Activated T-cell treated with anti-CD3 and anti-CD28 coated beads for 1 hour (primary cell): ENCODE measurements around the gene HBM.
"Not testable (repeated sequence)": the region's sequence is repeated elsewhere in the genome, so short reads cannot be mapped to it uniquely, and the experiment has no call there.

Source experiments
- DNase-seq: peaks from one replicate; pipeline ENCODE4 v3.0.0-alpha.2; 2020; ENCODE audit warnings: low read depth

HBM gene

DNA sequence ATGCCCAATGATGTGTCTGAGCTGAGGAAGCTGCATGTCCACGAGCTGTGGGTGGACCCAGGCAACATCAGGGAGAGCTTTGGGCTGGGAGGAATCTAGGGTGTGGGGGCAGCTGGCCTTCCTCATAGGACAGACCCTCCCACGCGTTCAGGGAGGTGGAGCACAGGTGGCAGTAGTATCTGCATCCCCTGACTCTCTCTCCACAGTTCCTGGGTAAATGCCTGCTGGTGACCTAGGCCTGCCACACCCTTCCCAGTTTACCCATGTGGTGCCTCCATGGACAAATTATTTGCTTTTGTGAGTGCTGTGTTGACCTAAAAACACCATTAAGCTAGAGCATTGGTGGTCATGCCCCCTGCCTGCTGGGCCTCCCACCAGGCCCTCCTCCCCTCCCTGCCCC is 3.2 kb downstream of the HBM start:
- no peak for DNase-seq

DNA sequence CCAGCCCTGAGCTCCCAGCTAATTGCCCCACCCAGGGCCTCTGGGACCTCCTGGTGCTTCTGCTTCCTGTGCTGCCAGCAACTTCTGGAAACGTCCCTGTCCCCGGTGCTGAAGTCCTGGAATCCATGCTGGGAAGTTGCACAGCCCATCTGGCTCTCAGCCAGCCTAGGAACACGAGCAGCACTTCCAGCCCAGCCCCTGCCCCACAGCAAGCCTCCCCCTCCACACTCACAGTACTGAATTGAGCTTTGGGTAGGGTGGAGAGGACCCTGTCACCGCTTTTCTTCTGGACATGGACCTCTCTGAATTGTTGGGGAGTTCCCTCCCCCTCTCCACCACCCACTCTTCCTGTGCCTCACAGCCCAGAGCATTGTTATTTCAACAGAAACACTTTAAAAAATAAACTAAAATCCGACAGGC is 4.3 kb downstream of the HBM start:
- not testable (repeated sequence) for DNase-seq

DNA sequence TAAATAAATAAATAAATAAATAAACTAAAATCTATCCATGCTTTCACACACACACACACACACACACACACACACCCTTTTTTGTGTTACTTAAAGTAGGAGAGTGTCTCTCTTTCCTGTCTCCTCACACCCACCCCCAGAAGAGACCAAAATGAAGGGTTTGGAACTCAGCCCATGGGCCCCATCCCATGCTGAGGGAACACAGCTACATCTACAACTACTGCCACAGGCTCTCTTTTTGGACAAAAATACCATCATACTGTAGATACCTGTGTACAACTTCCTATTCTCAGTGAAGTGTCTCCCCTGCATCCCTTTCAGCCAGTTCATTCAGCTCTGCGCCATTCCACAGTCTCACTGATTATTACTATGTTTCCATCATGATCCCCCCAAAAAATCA is 5.0 kb downstream of the HBM start:
- no peak for DNase-seq

DNA sequence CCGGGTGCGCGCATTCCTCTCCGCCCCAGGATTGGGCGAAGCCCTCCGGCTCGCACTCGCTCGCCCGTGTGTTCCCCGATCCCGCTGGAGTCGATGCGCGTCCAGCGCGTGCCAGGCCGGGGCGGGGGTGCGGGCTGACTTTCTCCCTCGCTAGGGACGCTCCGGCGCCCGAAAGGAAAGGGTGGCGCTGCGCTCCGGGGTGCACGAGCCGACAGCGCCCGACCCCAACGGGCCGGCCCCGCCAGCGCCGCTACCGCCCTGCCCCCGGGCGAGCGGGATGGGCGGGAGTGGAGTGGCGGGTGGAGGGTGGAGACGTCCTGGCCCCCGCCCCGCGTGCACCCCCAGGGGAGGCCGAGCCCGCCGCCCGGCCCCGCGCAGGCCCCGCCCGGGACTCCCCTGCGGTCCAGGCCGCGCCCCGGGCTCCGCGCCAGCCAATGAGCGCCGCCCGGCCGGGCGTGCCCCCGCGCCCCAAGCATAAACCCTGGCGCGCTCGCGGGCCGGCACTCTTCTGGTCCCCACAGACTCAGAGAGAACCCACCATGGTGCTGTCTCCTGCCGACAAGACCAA is 6.7 kb downstream of the HBM start, which contains the start of gene HBA2:
Gene HBA2 (plus strand): TSS at position 503 of the 568 bp plus-strand sequence. CDS start 37 bp downstream, at position 540.
- not testable (repeated sequence) for DNase-seq

DNA sequence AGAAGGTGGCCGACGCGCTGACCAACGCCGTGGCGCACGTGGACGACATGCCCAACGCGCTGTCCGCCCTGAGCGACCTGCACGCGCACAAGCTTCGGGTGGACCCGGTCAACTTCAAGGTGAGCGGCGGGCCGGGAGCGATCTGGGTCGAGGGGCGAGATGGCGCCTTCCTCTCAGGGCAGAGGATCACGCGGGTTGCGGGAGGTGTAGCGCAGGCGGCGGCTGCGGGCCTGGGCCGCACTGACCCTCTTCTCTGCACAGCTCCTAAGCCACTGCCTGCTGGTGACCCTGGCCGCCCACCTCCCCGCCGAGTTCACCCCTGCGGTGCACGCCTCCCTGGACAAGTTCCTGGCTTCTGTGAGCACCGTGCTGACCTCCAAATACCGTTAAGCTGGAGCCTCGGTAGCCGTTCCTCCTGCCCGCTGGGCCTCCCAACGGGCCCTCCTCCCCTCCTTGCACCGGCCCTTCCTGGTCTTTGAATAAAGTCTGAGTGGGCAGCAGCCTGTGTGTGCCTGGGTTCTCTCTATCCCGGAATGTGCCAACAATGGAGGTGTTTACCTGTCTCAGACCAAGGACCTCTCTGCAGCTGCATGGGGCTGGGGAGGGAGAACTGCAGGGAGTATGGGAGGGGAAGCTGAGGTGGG is 7.6 kb downstream of the HBM start:
- not testable (repeated sequence) for DNase-seq

DNA sequence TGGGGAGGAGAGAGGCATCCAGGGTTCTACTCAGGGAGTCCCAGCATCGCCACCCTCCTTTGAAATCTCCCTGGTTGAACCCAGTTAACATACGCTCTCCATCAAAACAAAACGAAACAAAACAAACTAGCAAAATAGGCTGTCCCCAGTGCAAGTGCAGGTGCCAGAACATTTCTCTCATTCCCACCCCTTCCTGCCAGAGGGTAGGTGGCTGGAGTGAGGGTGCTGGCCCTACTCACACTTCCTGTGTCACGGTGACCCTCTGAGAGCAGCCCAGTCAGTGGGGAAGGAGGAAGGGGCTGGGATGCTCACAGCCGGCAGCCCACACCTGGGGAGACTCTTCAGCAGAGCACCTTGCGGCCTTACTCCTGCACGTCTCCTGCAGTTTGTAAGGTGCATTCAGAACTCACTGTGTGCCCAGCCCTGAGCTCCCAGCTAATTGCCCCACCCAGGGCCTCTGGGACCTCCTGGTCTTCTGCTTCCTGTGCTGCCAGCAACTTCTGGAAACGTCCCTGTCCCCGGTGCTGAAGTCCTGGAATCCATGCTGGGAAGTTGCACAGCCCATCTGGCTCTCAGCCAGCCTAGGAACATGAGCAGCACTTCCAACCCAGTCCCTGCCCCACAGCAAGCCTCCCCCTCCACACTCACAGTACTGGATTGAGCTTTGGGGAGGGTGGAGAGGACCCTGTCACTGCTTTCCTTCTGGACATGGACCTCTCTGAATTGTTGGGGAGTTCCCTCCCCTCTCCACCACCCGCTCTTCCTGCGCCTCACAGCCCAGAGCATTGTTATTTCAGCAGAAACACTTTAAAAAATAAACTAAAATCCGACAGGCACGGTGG is 8.4 kb downstream of the HBM start:
- not testable (repeated sequence) for DNase-seq

DNA sequence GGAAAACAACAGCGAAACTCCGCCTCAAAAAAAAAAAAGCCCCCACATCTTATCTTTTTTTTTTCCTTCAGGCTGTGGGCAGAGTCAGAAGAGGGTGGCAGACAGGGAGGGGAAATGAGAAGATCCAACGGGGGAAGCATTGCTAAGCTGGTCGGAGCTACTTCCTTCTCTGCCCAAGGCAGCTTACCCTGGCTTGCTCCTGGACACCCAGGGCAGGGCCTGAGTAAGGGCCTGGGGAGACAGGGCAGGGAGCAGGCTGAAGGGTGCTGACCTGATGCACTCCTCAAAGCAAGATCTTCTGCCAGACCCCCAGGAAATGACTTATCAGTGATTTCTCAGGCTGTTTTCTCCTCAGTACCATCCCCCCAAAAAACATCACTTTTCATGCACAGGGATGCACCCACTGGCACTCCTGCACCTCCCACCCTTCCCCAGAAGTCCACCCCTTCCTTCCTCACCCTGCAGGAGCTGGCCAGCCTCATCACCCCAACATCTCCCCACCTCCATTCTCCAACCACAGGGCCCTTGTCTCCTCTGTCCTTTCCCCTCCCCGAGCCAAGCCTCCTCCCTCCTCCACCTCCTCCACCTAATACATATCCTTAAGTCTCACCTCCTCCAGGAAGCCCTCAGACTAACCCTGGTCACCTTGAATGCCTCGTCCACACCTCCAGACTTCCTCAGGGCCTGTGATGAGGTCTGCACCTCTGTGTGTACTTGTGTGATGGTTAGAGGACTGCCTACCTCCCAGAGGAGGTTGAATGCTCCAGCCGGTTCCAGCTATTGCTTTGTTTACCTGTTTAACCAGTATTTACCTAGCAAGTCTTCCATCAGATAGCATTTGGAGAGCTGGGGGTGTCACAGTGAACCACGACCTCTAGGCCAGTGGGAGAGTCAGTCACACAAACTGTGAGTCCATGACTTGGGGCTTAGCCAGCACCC is 9.5 kb downstream of the HBM start:
- no peak for DNase-seq

DNA sequence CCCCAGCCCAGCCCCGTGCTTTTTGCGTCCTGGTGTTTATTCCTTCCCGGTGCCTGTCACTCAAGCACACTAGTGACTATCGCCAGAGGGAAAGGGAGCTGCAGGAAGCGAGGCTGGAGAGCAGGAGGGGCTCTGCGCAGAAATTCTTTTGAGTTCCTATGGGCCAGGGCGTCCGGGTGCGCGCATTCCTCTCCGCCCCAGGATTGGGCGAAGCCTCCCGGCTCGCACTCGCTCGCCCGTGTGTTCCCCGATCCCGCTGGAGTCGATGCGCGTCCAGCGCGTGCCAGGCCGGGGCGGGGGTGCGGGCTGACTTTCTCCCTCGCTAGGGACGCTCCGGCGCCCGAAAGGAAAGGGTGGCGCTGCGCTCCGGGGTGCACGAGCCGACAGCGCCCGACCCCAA is 10.2 kb downstream of the HBM start:
- not testable (repeated sequence) for DNase-seq

DNA sequence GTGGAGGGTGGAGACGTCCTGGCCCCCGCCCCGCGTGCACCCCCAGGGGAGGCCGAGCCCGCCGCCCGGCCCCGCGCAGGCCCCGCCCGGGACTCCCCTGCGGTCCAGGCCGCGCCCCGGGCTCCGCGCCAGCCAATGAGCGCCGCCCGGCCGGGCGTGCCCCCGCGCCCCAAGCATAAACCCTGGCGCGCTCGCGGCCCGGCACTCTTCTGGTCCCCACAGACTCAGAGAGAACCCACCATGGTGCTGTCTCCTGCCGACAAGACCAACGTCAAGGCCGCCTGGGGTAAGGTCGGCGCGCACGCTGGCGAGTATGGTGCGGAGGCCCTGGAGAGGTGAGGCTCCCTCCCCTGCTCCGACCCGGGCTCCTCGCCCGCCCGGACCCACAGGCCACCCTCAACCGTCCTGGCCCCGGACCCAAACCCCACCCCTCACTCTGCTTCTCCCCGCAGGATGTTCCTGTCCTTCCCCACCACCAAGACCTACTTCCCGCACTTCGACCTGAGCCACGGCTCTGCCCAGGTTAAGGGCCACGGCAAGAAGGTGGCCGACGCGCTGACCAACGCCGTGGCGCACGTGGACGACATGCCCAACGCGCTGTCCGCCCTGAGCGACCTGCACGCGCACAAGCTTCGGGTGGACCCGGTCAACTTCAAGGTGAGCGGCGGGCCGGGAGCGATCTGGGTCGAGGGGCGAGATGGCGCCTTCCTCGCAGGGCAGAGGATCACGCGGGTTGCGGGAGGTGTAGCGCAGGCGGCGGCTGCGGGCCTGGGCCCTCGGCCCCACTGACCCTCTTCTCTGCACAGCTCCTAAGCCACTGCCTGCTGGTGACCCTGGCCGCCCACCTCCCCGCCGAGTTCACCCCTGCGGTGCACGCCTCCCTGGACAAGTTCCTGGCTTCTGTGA is 11.0 kb downstream of the HBM start, which contains the start of gene HBA1:
Gene HBA1 (plus strand): TSS at position 204 of the 906 bp plus-strand sequence. CDS start 37 bp downstream, at position 241.
- not testable (repeated sequence) for DNase-seq

DNA sequence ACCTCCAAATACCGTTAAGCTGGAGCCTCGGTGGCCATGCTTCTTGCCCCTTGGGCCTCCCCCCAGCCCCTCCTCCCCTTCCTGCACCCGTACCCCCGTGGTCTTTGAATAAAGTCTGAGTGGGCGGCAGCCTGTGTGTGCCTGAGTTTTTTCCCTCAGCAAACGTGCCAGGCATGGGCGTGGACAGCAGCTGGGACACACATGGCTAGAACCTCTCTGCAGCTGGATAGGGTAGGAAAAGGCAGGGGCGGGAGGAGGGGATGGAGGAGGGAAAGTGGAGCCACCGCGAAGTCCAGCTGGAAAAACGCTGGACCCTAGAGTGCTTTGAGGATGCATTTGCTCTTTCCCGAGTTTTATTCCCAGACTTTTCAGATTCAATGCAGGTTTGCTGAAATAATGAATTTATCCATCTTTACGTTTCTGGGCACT is 11.6 kb downstream of the HBM start:
- DNase-seq: no peak

DNA sequence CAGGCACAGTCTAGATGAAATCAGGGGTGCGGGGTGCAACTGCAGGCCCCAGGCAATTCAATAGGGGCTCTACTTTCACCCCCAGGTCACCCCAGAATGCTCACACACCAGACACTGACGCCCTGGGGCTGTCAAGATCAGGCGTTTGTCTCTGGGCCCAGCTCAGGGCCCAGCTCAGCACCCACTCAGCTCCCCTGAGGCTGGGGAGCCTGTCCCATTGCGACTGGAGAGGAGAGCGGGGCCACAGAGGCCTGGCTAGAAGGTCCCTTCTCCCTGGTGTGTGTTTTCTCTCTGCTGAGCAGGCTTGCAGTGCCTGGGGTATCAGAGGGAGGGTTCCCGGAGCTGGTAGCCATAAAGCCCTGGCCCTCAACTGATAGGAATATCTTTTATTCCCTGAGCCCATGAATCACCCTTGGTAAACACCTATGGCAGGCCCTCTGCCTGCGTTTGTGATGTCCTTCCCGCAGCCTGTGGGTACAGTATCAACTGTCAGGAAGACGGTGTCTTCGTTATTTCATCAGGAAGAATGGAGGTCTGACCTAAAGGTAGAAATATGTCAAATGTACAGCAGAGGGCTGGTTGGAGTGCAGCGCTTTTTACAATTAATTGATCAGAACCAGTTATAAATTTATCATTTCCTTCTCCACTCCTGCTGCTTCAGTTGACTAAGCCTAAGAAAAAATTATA is 12.3 kb downstream of the HBM start:
- no peak for DNase-seq

DNA sequence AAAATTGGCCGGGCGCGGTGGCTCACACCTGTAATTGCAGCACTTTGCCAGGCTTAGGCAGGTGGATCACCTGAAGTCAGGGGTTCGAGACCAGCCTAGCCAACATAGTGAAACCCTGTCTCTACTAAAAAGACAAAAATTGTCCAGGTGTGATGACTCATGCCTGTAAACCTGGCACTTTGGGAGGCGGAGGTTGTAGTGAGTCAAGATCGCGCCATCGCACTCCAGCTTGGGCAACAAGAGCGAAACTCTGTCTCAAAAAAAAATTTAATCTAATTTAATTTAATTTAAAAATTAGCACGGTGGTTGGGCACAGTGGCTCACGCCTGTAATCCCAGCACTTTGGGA is 12.9 kb downstream of the HBM start:
- no peak for DNase-seq

DNA sequence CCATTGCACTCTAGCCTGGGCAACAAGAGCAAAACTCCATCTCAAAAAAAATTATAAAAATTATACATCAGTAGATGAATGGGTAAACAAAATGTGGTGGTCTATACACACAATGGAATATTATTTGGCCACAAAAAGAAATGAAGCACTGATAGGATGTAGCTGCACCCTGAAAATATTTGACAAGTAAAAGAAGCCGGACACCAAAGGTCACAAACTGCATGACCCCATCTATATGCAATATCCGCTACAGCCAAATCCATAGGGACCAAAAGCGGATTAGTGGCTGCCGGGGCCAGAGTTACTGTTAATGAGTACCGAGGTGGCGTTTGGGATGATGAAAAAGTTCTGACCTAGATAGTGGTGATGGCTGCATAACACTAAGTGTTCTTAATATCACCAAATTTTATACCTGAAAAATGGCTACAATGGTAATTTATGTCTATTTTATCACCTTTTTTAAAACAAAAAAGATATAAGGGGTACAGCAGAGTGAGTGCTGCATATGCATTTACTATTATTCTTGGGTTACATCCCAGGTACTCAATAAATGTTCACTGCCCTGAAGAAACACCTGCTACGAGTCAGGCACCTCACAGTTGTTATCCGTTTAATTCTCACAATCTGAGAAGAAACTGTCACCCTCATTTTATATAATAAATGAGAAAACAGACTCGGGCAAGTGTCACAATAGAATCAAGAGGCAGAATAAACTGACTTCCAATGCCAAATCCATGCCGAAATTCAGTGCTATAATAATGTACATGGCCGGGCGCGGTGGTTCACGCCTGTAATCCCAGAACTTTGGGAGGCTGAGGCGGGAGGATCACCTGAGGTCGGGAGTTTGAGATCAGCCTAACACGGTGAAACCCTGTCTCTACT is 13.7 kb downstream of the HBM start:
- no peak for DNase-seq

DNA sequence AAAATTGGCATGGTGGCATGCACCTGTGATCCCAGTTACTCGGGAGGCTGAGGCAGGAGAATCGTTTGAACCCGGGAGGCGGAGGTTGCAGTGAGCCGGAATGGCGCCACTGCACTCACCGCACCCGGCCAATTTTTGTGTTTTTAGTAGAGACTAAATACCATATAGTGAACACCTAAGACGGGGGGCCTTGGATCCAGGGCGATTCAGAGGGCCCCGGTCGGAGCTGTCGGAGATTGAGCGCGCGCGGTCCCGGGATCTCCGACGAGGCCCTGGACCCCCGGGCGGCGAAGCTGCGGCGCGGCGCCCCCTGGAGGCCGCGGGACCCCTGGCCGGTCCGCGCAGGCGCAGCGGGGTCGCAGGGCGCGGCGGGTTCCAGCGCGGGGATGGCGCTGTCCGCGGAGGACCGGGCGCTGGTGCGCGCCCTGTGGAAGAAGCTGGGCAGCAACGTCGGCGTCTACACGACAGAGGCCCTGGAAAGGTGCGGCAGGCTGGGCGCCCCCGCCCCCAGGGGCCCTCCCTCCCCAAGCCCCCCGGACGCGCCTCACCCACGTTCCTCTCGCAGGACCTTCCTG is 14.4 kb downstream of the HBM start, which contains the start of gene HBQ1:
Gene HBQ1 (plus strand): TSS at position 359 of the 575 bp plus-strand sequence. CDS start 28 bp downstream, at position 387.
- DNase-seq: peak; percentile 22

DNA sequence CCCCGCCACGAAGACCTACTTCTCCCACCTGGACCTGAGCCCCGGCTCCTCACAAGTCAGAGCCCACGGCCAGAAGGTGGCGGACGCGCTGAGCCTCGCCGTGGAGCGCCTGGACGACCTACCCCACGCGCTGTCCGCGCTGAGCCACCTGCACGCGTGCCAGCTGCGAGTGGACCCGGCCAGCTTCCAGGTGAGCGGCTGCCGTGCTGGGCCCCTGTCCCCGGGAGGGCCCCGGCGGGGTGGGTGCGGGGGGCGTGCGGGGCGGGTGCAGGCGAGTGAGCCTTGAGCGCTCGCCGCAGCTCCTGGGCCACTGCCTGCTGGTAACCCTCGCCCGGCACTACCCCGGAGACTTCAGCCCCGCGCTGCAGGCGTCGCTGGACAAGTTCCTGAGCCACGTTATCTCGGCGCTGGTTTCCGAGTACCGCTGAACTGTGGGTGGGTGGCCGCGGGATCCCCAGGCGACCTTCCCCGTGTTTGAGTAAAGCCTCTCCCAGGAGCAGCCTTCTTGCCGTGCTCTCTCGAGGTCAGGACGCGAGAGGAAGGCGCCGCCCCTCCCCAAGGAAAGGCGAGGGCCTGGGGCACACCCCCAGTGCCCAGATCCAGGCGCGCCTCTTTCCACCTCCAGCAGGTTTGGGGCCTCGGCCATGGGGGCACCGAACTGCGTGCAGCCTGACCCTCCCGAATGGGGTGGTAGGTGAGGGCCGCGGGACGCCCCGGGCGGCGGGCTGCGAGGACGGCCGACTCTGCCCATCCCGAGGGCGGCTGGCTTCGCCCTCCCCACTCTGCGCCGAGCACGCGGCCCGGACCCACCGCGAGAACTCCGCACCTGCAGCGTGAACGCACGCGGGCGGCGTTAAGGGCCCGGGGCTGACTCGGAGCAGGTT is 15.1 kb downstream of the HBM start:
- peak; percentile 81 for DNase-seq

DNA sequence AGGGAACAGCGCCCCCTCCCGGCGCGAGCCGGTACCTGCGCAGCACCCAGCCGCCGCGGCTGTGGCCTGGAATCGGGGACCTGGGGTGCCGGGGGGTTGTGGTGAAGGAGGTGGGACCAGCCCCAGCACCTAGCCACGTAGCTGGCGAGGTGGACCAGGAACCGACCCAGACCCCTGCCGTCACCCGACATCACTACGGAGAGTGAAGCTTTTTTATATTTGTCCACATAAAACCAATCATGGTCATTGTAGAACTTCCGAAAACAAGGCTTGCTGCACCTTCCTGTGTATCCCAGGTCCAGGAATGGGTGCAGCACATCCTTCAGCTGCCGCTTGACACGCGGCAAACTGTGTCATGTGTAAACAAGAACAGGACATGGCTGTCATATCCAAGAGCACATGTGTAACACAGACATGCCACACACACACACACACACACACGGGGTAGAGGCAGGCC is 15.8 kb downstream of the HBM start:
- no peak for DNase-seq

DNA sequence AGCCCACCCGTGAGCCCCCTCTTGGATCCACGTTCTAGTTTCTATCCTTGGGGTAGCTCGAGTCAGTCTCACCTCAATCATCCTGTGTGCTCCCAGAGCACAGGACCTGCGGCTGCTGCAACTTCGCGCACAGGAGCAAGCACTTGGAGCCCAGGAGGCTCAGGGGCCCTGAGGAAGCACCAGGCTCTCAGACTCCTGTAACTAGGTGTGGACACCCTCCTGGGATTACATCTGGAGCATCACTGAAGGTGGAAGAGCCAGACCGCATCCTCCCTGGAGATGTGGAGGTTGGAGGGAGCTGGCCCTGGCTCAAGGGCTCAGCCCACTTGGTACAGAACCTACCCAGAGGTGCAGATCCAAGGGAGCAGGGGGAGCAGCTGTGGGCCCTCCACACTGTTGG is 17.2 kb downstream of the HBM start:
- DNase-seq: no peak
